ENCODE results near the gene FEM1B.

GRCh38 chr15:68232449-68232848 is 45.1 kb upstream of the FEM1B start:
- TF ChIP-seq, protein P1, sequence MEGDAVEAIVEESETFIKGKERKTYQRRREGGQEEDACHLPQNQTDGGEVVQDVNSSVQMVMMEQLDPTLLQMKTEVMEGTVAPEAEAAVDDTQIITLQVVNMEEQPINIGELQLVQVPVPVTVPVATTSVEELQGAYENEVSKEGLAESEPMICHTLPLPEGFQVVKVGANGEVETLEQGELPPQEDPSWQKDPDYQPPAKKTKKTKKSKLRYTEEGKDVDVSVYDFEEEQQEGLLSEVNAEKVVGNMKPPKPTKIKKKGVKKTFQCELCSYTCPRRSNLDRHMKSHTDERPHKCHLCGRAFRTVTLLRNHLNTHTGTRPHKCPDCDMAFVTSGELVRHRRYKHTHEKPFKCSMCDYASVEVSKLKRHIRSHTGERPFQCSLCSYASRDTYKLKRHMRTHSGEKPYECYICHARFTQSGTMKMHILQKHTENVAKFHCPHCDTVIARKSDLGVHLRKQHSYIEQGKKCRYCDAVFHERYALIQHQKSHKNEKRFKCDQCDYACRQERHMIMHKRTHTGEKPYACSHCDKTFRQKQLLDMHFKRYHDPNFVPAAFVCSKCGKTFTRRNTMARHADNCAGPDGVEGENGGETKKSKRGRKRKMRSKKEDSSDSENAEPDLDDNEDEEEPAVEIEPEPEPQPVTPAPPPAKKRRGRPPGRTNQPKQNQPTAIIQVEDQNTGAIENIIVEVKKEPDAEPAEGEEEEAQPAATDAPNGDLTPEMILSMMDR (conservative IDR thresholded peaks at IDR 0.05; ENCODE audit: low read depth, low read length) = no peak
- TF ChIP-seq EZH2 (IDR thresholded peaks at IDR 0.05; ENCODE audit: borderline replicate concordance, low read depth, low read length, poor library complexity, severe bottlenecking) = no peak

Data from A673 (cell line).